ENCODE data around the gene LSAMP.

Gene LSAMP

DNA sequence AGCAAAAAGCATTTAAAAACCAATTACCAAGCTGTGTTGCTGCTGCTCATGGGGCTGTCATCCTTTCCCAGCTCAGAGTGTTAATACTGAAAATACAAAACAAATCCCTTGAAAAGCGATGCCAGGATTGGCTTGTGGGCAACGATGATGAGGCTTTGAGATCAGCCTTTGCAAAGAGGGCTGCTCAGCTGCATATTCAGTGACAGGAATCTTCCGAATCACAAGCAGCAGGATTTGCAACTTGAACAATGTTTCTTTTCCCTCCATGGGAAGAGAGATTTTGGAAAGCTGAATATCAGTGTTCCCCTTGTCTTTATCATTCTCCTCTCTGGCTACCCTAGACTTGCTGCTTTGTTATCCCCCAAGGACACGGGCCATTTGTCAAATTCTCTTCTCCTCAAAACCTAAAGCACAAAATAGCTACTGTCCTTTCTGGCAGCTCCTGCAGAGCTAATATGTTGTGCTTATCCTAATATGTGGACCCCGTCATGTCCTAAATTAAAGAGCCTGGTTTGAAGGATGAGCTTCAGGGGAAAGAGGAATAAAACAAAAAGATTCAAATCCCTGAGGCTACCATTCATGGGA is 446.2 kb downstream of the LSAMP start:
- DNase-seq = no peak

DNA sequence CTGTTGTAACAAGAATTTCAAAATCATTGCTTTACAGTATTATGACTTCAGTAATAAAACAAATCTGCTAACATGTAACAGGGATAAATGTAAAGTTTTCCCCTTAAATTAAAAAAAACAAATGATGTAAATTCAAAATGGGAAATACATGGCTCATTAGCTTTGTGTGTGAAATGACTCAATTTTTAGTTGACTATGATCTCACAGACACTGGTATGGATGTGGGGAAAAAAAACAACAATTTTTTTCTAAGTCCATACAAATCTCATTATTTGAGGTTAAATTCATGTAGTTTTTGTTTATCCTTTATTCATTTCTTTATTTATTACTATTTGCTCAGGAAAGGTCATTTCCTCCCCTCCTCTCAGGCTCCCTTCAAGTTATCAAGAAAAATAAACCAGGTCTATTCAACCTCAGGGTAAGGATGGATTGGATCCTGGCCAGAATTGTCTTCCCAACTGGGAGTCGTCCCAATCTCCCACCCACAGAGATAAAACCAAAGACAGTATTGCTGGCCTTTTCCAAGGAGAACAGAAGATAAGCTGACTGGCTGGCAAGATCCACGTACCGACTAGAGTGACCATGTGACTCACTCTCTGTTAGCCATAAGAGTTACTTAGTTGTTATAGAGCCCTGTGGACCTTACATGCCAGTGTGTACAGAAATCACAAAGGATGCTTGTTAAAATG is 448.7 kb downstream of the LSAMP start:
- no peak for DNase-seq

DNA sequence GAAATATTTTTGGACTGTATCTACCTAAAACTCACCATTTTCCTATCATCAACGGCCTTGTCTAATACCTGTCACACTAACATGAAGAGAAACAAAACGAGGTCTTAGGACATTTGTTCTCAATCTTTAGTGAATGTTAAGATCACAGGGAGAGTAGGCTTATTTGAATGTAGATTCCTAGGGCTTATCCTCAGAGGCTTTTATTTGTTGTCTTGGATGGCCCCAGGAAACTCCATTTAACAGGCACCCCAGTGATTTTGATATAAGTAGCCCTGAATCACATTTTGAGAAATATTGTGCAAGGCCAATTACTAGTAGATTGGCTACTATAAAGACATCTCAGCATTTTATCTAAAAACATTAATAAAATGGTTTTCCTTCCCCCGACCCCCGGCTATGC is 454.6 kb downstream of the LSAMP start:
- no peak for DNase-seq

DNA sequence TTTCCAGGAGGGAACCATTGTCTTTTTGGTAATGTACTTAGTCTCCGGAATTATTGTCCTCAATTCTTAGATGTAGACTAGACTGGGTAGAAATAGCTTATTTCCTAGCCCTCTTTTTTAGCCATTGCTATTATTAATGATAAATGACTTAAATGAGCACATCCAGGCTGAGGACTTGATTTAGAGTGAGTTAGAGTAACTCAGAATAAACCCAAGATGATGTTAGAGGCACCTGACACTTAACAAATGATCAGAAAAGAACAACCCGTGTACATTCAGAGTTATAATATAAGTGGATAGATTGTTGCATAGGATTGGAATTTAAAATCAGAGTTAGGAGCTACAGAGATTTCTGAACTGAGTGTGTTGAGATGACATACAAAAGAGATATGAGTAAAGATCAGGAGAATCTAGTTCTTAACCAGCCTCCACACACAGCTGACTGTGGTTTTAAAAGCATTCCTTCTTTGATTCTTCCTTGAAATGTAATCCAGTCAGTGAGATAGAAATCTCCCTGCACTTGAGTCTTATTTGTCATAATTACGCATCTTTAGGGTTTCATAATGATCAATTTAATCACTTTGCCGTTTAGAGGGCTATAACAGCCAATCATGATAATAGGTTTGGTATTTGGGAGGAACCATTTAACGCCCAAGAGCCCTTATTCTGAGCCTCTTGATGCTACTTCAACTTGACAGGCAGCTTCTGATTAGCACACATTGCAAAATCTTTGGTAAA is 455.4 kb downstream of the LSAMP start:
- no peak for DNase-seq

DNA sequence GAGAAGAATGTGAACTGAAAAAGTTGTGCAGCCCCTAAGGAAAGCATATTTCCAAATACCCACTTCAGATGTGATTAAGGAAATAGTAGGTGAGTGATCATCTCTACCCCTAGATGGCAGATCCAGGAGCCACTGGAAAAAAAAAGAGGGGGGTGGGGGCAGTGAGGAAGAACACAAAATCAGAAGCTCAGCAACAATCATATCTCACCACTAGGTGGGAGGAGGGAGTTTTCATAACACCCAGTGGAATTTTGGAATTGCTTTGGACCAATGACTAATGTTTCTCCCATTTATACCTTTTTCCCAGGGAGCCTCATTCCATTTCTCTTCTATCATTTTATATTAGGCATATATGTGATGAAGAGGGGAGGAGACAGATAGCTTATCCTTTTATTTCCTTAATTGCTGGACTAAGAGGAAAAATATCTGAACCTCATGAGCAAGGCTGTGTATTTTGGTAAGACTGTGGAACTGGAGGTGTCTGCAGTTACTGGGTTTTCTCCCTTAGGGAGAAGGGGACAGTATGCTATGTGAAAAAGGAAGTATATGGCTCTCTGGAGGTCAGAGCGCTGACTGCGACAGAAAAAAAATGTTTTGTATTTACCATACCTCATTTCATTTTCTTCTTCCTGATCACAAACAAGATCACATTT is 458.6 kb downstream of the LSAMP start:
- DNase-seq = no peak

DNA sequence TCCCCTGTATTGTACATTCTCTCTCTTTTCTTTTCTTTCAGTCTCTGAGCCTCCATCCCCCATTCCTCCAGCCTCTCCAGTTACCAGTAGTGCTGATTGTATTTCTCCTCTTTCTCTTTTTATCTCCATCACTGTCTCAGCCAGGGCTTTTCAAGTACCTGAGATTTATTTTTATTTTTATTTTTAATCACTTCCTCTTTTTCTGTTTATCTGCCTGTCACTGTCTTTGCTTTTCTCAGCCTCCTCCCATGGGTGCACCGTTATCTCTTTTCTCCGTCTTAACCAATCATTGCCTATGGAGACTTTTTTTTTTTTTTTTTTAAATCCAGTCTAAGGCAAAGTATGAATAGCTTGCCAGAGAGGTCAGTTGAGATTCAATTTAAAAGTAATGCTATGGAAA is 462.7 kb downstream of the LSAMP start:
- DNase-seq = no peak

DNA sequence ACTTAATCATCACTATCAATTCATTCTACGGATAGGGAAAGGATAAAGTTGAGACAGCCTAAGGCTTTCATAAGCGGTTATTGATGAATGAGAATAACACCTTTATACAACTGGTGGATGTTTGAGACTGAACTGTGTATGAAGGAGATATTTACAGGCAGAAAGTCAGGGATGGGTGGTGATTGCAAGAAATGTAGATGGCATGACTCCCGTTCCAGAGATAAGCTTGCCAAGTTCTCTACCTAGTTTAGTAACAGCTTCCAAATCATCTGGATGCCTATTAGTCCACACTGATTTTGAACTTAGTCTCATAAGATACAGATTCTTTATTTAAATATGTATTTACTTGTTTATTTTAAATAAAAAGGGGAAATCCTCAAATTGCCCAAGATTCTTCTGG is 463.2 kb downstream of the LSAMP start:
- DNase-seq = no peak

DNA sequence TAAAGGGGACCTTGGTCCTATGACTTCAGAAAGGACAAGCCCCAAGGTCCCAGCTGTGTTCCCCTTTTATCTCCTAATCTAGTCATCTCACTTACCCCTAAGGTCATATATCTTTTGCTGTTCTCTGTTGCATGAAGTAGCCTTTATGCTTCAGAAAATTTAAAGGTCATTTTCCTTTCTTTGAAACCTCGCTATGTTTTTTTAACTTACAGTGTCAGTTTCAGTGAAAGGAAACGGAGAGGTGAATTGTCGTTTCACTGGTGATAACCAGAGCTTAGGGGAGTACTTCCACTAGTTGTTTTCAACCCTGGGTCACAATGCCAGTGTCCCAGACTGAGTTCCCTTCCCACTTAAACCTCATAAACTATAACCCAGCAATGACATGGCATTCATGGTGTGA is 464.6 kb downstream of the LSAMP start:
- no peak for DNase-seq

DNA sequence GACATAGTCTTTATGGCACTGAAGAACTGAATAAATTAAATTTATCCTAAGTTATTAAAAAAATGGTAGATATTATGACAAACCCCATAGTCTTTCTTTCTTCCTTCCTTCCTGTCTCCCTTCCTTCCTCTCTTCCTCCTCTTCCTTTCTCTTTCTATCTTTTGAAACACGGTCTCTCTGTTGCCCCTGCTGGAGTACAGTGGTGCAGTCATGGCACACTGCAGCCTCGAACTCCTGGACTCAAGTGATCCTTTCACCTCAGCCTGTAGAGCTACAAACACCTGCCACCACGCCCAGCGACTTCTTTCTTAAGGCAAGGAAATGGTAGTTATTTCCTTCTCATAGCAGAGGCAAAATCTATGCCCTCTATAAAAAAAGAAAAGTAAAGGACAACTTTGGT is 467.4 kb downstream of the LSAMP start:
- no peak for DNase-seq

DNA sequence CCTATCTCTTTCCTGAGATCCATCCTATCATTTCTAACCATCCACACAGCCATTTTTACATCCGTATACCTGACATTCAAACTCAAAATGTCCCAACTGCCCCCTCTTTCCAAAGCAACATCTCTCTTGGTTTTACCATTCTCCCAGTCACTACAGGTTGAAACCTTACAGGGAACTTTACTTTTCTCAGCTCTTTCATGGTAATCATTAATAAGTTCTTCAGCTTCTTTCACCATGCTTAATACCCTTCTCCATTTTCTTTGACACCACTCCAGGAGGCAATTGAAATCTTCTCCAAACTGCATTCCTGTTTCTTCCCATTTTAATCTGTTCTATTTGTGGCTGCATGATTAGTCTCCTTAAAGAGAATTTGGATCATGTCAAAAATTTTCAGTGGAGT is 469.5 kb downstream of the LSAMP start:
- no peak for DNase-seq

DNA sequence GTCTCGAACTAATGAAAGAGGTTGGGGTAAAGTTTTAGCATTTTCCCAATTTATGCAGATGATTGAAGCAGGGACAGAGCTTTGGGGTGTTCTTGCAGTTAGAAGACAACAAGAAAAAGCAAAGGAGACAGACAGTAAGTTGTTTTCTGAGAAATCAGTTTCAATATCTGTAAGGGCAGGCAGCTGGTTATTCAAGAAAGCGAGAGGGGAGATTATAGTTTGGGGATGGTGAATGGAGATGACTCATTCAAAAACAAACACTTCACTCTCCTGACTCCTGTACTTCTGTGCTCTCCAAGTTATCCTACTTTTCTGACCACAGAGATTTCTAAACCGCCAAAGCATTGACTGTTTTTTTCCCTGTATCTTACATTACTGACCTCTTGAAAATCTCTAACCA is 469.9 kb downstream of the LSAMP start:
- DNase-seq = no peak

DNA sequence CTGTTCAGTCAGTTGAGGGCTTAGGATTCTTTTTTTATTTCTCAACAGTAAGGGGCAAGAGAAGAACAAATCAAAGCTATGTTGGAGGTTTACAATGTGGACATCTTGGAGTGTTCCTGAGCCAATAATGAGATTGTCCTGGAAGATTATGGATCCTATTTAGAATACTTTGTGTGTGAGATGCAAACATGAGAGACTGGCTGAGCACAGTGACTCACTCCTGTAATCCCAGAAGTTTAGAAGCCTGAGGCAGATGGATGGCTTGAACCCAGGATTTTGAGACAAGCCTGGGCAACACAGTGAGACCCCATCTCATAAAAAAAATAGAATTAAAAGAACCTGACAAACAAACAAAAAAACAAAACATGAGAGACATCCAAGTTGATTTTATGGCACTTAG is 470.3 kb downstream of the LSAMP start:
- no peak for DNase-seq

DNA sequence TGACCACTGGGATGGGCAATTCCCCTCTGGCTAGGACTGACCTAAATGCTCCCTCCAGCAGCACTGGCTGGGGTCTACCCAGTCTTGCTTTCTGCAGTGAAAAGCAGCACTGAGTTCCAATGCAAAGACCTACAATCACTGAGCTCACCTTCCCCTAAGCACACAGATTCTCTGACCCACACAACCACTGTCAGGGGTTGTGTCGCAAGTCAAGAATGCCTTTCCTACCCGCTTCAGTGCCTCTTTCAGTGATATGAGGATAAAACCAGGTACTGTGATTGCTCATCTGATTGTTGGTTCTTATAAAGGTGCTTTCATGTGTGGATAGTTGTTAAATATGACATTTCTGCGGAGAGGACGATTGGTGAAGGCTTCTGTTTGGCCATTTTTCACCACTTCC is 476.4 kb downstream of the LSAMP start:
- DNase-seq = no peak

DNA sequence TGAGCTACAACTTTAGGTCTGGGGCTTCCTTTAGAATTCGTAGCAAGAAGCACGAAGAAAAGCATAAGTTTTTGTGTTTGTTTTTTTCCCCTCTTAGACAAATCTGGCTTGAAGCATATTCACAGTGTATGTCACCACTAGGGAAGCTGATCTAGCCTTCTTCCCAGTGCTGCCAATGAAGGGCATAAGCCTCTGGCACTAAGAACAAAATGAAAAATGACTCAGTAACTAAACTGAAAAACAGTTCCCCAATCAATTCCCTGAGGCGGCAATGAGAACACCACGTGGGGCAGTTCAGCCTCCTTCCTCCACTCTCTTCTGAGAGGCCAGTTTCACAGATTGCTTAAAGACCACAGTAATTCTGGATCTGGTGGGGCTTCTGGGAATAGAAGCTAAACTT is 483.9 kb downstream of the LSAMP start:
- DNase-seq = no peak

DNA sequence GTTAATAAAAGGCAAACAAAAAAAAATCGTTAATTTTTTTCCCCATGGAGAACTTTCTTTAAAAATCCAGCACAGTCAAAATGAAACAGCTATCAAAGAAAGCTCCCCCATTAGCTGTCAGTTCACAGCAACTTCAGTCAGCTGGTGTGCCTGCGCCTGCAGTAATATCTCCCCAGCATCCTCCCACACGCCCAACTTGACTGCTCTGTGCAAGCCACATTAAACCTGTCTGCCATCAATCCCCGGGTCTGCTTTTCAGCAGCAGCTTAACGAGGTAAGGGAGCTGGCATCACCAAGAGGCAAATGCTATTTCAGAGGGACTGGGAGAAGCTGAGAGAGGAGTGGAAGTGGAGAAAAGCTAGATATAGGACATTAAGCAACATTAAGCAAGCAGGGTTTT is 484.5 kb downstream of the LSAMP start:
- DNase-seq = no peak

DNA sequence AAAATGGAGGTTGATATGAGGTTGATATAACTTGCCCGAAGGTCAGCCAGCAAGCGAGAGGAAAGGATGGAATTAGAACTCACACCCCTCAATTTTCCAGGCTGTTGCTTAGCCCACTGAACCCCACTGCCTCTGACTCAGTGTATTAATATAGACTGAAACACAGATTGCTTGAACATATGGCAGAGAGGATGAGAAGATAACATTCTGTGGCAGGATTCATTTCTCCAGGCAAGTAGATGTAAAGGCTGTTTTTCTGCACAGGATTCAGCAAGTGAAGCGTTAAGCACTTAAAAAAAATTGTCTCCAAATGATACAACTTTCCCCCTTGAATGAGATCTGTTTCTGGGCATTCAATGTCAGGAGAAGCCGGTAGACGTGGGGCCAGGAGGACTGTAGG is 486.8 kb downstream of the LSAMP start:
- no peak for DNase-seq

DNA sequence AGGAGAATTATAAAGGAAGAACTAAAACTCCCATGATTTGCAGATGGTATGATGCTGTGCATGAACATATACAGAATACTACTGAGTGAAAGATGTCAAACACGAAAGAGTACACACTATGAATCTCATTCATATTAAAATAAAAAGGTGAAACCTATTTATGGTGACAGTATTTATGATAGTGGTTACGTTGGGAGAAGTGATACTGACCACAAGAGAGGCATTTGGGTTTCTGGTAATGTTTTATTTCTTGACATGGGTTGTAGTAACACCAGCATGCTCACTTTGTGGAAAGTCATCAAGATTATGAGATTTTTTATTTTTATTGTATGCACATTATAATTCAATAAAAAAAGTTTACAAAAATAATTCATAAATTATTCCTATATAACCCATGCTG is 498.0 kb downstream of the LSAMP start:
- DNase-seq = no peak

DNA sequence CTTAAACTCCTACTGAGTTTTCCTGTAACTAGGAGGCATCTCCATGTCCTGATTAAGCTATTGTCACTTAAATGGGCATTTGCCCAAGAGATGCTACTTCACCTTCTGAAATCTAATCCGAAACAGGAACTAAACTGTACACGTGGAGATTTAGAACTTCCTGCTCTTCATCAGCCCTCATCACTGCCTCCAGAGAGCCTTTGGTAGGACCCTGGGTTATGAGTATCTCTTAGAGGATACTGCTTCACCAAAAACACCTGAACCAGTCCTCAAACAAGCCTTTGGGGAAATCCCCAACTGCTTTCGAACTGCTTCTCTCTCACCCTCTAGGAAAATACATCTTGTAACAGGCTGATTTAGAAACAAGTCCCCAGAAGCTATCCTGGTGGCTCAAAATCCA is 501.7 kb downstream of the LSAMP start:
- no peak for DNase-seq

DNA sequence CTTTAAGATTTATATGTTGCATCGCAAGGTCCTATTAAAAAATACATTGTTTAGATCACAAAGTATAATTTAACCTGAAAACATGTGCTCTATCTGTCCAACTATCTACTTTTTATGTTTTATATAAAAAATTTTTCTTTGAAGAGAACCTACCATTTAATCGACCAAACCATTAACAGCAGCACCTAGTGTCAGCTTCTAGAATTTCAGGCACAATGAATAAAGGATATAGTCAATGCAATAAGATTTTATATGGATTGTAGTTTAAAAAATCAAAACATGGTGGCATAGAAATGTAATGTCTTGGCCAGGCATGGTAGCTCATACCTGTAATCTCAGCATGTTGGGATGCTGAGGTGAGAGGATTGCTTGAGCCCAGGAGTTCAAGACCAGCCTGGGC is 508.2 kb downstream of the LSAMP start:
- DNase-seq = no peak

DNA sequence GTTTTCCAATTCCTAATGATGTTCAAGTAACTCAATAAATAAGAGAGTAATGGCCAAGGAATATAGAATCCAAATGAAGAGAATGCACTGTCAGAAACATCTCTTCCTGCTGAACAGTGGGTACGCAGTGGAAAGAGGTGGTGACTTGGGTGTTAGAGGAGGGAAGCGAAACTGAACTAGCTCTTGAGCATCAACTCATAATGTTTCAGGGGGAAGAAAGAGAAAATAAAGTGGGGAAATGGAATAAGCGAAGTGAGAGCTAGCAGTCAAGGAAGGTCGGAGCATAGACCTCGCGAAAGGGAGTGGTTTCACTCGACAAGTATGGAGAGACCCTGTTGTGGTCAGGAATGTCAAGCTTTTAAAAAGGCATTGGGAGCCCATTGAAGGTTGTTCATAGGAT is 512.5 kb downstream of the LSAMP start:
- DNase-seq = no peak

DNA sequence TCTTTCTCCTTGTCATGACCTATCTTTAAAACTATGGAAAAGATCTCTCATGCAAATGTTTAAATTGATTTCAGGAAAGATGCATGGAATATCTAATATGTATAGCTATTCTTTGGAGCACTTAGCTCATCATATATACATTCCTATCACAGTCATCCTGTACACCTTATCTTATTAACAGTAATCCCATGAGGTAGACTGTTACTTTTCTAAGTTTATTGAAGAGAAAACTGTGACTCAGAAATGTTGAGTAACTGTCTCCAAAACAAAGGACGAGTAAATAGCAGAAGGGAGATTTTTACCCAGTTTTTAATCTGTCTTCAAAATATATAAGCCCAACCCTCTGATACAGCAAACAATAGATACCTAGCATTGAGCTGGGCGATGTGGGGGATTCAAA is 513.7 kb downstream of the LSAMP start:
- no peak for DNase-seq

DNA sequence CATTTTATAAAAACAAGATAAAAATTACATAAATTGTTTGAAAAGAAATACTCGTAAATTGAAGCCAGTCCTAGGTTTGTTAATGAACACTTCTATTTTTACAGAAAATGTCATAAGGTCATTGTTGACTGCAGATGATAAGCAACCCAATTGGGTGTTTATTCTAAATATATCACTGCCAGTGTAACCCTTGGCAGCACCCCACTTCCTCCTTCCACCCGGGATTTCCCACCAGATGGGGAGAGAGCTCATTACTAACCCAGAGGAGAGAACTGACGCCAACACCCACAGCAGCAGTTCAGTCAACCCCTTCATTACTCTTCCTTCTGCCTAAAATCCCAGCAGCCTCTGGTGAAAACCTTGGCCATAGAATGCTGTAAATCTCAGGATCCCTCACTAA is 514.4 kb downstream of the LSAMP start:
- DNase-seq = no peak

DNA sequence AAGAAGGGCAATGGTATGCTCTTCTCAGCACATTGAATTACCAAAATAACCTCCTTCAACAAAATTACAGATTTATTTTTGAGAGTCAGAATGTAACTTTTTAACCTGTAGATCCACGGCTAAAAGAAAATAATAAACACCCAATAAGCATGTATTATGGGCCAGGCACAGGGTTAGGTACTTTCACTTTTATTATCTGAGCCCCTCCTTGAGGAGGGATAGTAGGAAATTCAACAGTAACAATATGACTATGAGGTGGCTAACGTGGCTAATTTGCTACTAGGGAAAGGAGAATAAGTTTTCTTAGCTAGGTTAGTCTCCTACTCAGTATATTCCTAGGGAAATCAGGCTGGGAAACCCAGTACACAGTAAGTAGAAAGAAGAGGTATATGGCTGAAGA is 515.1 kb downstream of the LSAMP start:
- DNase-seq = no peak

DNA sequence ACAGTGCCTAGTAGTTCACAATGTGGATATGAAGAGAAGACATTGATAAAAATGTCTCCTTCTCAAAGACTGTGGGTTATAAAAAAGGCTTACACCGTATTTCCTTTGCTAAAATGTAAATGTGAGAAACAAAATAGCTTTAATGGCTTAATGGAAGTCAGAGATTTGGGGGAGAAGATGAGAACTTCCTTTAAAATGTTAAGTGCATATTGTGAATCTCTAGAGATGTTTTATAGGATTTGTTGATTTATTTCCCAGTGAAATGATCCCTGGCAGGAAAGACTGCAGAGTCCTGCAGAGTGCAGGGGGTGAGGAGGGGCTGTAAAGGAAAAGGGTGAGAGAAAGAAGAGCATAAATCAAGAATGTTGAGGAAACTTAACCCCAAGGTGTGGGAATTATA is 516.9 kb downstream of the LSAMP start:
- no peak for DNase-seq
